ENCODE measurements around the gene PP2D1. TPM values are rescaled to one million over a fixed set of nuclear protein-coding genes. Genes with fewer than 3 reads are reported as not detected.

The PP2D1 gene
- total and polyA plus RNA-seq, 9 of the 15 experiments (the other 6 are each of a cell fraction or from before 2014, with no cell fraction given) = 0.07 to 0.10 TPM; not detected in 7

GRCh38 chr3:19967812-19968211 lies 44.3 kb downstream of the PP2D1 start (continued):
- TF ChIP-seq HNRNPUL1 (IDR thresholded peaks at IDR 0.05; ENCODE audit: low read length) (no peak), ADNP (tag; IDR thresholded peaks at IDR 0.05) (0 out of 2 replicates have a peak, but pooled peaks have one; percentile 28), ZNF586 (CRISPR knock-in tag; conservative IDR thresholded peaks at IDR 0.05) (no peak), ZNF165 (CRISPR knock-in tag; IDR thresholded peaks at IDR 0.05; ENCODE audit: borderline replicate concordance) (no peak), ZBTB43 (CRISPR knock-in tag; IDR thresholded peaks at IDR 0.05) (no peak), ZKSCAN8 (CRISPR knock-in tag; IDR thresholded peaks at IDR 0.05) (no peak), ETS2 (tag; IDR thresholded peaks at IDR 0.05; ENCODE audit: borderline replicate concordance, poor library complexity, severe bottlenecking) (no peak), ZNF239 (CRISPR knock-in tag; IDR thresholded peaks at IDR 0.05) (no peak), CEBPG (CRISPR knock-in tag; IDR thresholded peaks at IDR 0.05) (no peak), CEBPG (tag; conservative IDR thresholded peaks at IDR 0.05 in 1 of 2, IDR thresholded peaks at IDR 0.05 in 1 of 2) (no peak), RNF219 (CRISPR knock-in tag; IDR thresholded peaks at IDR 0.05) (no peak), GTF3C2 (IDR thresholded peaks at IDR 0.05; ENCODE audit: borderline replicate concordance, extremely low read depth, insufficient read length) (no peak), ZNF518B (CRISPR knock-in tag; IDR thresholded peaks at IDR 0.05) (no peak), MAFK (IDR thresholded peaks at IDR 0.05; ENCODE audit: low read length) (no peak), ZNF77 (CRISPR knock-in tag; IDR thresholded peaks at IDR 0.05) (no peak), HDAC3 (IDR thresholded peaks at IDR 0.05; ENCODE audit: borderline replicate concordance, partially characterized antibody) (no peak), ZNF12 (CRISPR knock-in tag; IDR thresholded peaks at IDR 0.05) (no peak), PHB2 (IDR thresholded peaks at IDR 0.05; ENCODE audit: low read depth) (no peak), PML (IDR thresholded peaks at IDR 0.05; ENCODE audit: low read length) (peak; percentile 33; the same call in 1 of the 2 replicates), DPF2 (IDR thresholded peaks at IDR 0.05) (peak; percentile 51; the same call in 1 of the 2 replicates)

Data from K562 (cell line).